Neural crest cell (in vitro differentiated cells): ENCODE measurements around the gene ASTL. TPM values are rescaled to one million over a fixed set of nuclear protein-coding genes. Genes with fewer than 3 reads are reported as not detected.

Source experiments
- DNase-seq: peaks from one replicate; pipeline ENCODE4 v3.0.0; 2021; ENCODE audit warnings: low read depth, mixed read lengths, low spot score
- H3K27ac Mint-ChIP-seq: one replicate; pipeline ENCODE4 v1.8.0; 2021; ENCODE audit warnings: mild to moderate bottlenecking, mixed read lengths; ENCODE audit not compliant: unreplicated experiment
- H3K27me3 Mint-ChIP-seq: 2 replicates; pipeline ENCODE4 v1.8.0; 2021; ENCODE audit warnings: low read depth, mild to moderate bottlenecking, mixed read lengths
- H3K36me3 Mint-ChIP-seq: 2 replicates; pipeline ENCODE4 v1.8.0; 2021; ENCODE audit warnings: low read depth, mild to moderate bottlenecking, mixed read lengths
- H3K4me1 Mint-ChIP-seq: 2 replicates; pipeline ENCODE4 v1.8.0; 2021; ENCODE audit warnings: mixed read lengths
- H3K4me3 Mint-ChIP-seq: one replicate; pipeline ENCODE4 v1.8.0; 2021; ENCODE audit warnings: mild to moderate bottlenecking, mixed read lengths
- H3K9me3 Mint-ChIP-seq: 2 replicates; pipeline ENCODE4 v1.8.0; 2021; ENCODE audit warnings: mixed read lengths
- total RNA-seq: library from RNA; stranded (reverse); gene quantifications from 2 replicates; pipeline ENCODE4 v1.2.1, GENCODE V29; 2021
- TF ChIP-seq, protein P1 (sequence below): fragments of 200-600 bp; sonication (generic); conservative IDR thresholded peaks from 2 replicates; pipeline ENCODE4 v1.5.0; 2021; ENCODE audit warnings: antibody characterized with exemption, mild to moderate bottlenecking

ASTL gene
- total RNA-seq, 1 donor from 2014 or later = not detected

DNA sequence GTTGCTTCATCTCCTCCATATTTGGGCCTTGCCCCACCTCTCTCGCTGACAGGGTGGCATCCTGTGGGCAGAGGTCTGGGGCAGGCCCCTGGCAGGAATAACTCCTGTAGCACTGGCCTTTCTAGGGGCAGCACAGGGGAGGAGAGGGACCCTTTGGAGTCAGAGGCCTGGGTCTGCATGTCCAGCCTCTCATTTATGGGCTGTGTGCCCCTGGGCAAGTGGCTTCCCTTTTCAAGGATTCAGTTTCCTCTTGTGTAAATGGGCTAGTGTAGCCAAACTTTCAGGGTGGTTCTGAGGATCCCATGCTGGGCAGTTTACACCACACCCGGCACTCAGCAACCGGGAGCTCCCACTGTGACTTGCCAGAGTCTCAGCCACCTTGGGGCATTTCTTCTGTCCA lies 45.4 kb downstream of the ASTL start:
- peaks cover 9% of the 10 kb centered on the region for H3K4me1 Mint-ChIP-seq
- no peak overlapping the region for H3K27ac Mint-ChIP-seq
- DNase-seq = no peak
- H3K36me3 Mint-ChIP-seq = no peaks in the 10 kb centered on the region
- TF ChIP-seq, protein P1, sequence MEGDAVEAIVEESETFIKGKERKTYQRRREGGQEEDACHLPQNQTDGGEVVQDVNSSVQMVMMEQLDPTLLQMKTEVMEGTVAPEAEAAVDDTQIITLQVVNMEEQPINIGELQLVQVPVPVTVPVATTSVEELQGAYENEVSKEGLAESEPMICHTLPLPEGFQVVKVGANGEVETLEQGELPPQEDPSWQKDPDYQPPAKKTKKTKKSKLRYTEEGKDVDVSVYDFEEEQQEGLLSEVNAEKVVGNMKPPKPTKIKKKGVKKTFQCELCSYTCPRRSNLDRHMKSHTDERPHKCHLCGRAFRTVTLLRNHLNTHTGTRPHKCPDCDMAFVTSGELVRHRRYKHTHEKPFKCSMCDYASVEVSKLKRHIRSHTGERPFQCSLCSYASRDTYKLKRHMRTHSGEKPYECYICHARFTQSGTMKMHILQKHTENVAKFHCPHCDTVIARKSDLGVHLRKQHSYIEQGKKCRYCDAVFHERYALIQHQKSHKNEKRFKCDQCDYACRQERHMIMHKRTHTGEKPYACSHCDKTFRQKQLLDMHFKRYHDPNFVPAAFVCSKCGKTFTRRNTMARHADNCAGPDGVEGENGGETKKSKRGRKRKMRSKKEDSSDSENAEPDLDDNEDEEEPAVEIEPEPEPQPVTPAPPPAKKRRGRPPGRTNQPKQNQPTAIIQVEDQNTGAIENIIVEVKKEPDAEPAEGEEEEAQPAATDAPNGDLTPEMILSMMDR = no peak
- no peak overlapping the region for H3K4me3 Mint-ChIP-seq
- H3K9me3 Mint-ChIP-seq = no peaks in the 10 kb centered on the region
- no peaks in the 10 kb centered on the region for H3K27me3 Mint-ChIP-seq

DNA sequence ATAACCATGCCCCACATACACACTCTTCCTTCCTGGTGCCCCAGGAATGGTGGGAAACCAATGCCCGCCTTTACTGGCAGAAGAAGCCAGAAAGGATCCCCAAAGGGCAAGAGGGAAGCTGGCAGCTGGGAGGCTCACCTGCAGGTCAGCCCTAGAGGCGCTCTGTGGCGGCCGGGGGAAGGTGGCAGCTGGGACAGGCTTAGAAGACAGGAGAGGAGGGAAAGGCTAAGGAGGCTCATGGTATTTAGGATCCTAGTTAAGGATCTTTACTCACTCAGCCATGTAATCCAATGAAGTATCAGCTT lies 45.8 kb downstream of the ASTL start:
- no peak overlapping the region for H3K4me3 Mint-ChIP-seq
- no peak for DNase-seq
- TF ChIP-seq, protein P1 = no peak
- no peaks in the 10 kb centered on the region for H3K27me3 Mint-ChIP-seq
- H3K4me1 Mint-ChIP-seq = peaks cover 9% of the 10 kb centered on the region
- no peaks in the 10 kb centered on the region for H3K9me3 Mint-ChIP-seq
- no peaks in the 10 kb centered on the region for H3K36me3 Mint-ChIP-seq
- peak overlapping the region; percentile 62 for H3K27ac Mint-ChIP-seq

DNA sequence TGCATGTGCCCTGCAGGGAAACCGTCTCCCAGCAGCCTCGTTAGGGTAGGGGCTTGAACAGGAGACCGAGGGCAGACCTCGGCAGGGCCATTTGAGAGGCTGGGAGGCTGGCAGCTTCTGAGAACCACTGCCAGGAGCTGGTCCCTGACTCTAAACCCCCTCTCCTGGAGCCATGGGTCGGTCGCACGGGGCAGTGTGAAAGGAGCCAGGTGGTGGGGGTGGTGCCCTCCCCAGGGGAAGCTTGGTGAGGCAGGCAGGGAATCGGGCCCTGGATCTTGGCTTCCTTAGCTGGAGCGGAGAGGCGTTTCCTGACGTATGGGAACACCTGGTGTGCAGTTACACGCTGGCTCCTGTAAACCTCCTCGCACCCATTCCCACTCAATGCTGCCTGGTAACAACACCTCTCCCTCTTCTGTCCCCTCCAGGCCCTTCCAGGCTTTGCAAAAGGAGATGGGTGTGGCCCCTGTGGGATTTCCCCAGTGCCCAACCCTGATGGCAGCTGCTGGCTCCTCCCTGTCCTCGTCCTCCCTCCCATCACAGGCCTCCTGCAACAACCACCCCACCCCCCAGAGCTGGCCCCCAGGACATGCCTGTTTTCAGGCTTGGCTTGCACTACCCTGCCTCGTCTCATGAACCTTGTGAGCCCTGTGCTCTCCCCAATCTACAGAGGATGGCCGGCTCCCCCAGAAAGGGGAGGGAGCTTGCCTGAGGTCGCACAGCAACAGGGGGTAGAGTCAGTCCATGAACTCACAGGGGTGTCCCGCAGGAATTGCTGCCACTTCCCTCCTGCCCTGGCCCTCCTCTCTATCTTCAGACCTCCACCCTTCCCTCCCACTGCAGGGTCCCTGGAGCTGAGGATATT lies 46.4 kb downstream of the ASTL start:
- TF ChIP-seq, protein P1 = no peak

DNA sequence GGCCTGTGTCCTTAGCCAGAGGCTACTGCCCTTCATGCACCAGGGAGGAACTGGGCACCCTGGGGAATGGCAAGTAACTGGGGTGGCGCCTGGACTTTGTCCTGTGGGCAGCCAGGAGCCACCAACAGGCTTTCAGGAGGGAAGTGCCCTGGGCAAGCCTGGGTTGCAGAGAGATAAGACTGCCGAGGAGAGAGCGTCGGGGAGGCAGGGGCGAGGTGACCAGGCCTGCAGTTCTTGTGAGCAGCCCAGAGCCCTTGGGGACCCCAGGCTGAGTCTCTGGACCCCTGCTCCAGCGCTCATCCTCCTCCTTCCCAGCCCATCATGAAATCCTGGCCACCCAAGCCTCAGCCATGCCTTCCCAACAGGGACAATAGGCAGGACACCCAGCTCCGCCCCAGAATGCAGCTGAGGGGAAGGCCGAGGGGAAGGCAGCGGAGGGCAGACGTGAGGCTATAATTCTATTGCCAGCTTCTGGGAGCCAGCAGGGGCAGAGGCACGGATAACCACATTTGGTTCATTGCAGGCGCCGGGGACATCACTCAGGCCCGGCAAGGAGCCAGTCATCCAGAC lies 47.1 kb downstream of the ASTL start:
- no peak for DNase-seq
- peaks cover 9% of the 10 kb centered on the region for H3K4me1 Mint-ChIP-seq
- H3K27ac Mint-ChIP-seq = no peak overlapping the region
- no peaks in the 10 kb centered on the region for H3K36me3 Mint-ChIP-seq
- no peak overlapping the region for H3K4me3 Mint-ChIP-seq
- H3K27me3 Mint-ChIP-seq = no peaks in the 10 kb centered on the region
- TF ChIP-seq, protein P1 = no peak
- no peaks in the 10 kb centered on the region for H3K9me3 Mint-ChIP-seq

More for the DNA sequence above, 46.4 kb downstream of the ASTL start:
- no peak for DNase-seq
- no peak overlapping the region for H3K4me3 Mint-ChIP-seq
- no peaks in the 10 kb centered on the region for H3K9me3 Mint-ChIP-seq
- H3K36me3 Mint-ChIP-seq = no peaks in the 10 kb centered on the region
- H3K4me1 Mint-ChIP-seq = peaks cover 9% of the 10 kb centered on the region
- peak overlapping the region; percentile 62 for H3K27ac Mint-ChIP-seq
- H3K27me3 Mint-ChIP-seq = no peaks in the 10 kb centered on the region

DNA sequence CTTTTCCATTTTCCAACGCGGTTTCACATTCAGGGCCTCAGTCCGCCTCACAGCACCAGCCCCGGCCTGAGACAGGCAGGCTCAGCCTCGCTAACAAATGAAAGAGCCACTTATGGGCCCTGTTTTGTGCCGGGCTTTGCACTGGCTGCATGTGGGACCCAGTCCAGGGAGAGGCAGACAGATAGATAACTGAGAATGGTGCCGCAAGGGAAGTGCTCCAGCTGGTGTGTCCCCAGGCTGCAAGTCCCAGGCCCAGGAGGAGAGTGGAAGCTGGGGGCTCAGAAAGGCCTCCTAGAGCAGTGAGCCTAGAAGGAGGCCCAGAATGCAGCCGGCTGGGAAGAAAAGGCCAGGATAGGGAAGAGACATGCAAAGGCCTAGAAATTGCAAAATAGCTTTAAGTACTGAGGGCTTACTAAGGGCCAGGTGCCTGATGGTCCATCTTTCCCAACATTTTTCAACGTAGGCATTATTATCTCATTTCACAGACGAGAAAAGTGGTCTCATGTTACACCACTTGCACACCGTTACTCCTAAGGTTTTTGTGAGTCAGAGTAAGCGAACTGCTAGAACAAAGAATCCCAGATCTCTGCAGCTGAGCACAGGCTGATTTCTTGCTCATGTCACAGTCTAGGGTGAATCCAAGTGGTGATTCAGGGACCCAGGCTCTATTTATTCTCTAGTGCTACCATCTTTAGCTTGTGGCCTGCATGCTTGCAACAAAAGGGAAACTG lies 47.9 kb downstream of the ASTL start:
- Mint-ChIP-seq H3K27me3 (no peaks in the 10 kb centered on the region), H3K4me1 (peaks cover 9% of the 10 kb centered on the region), H3K27ac (no peak overlapping the region), H3K36me3 (no peaks in the 10 kb centered on the region), H3K9me3 (no peaks in the 10 kb centered on the region), H3K4me3 (no peak overlapping the region)
- TF ChIP-seq, protein P1 = no peak
- DNase-seq = no peak
